Stimulated activated CD4-positive, alpha-beta T cell treated with anti-CD3 and anti-CD28 coated beads, Interleukin-2, amount 100 ng/mL, for 24 hours (primary cell): ENCODE measurements around the gene SLC35F1.
"Not testable (repeated sequence)": the region's sequence is repeated elsewhere in the genome, so short reads cannot be mapped to it uniquely, and the experiment has no call there.

Source experiments
- DNase-seq, 2 donors: peaks; one replicate each; pipeline ENCODE4 v3.0.0-alpha.2; 2020

Gene SLC35F1

DNA sequence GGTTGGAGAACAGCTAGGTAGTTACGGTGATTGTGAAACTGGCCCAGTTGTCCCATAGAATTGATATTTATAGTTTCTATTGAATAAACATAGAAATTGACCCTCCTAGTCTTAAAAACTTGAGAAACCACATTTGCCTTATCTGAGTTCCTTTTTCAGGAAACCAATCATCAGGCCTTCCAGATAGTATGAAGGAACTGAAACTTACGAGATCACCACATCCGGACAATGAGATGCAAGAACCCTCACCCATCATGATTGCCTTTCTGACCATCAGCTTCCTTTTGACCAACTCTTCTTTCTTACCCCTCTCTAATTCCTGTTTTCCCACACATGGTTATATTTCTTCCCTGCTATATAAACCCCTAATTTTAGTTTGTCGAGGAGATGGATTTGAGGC is 21.8 kb downstream of the SLC35F1 start:
- DNase-seq, result no peak

GRCh38 chr6:117929501-117929900 is 22.4 kb downstream of the SLC35F1 start:
- DNase-seq, result no peak

- DNase-seq, result no peak
These were observed 23.6 kb downstream of the SLC35F1 start for GRCh38 chr6:117930645-117931044.

DNA sequence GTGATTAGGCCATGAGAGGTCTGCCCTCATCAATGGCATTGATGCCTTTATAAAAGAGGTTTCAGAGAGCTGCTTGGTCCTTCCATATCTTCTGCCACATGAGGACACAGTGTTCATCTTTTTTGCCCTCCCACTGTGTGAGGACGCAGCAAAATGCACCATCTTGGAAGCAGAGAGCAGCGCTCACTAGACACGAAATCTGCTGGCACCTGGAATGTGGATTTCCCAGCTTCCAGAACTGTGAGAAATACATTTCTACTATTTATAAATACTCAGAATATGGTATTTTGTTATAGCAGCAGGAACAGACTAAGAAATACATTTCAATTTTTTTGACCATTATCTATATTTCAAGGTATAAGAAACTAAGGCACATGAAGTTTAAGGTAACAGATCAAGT is 24.9 kb downstream of the SLC35F1 start:
- no peak for DNase-seq

GRCh38 chr6:117932676-117933075 is 25.6 kb downstream of the SLC35F1 start:
- no peak for DNase-seq

- DNase-seq, result no peak
These were observed 26.4 kb downstream of the SLC35F1 start for GRCh38 chr6:117933471-117933870.

DNA sequence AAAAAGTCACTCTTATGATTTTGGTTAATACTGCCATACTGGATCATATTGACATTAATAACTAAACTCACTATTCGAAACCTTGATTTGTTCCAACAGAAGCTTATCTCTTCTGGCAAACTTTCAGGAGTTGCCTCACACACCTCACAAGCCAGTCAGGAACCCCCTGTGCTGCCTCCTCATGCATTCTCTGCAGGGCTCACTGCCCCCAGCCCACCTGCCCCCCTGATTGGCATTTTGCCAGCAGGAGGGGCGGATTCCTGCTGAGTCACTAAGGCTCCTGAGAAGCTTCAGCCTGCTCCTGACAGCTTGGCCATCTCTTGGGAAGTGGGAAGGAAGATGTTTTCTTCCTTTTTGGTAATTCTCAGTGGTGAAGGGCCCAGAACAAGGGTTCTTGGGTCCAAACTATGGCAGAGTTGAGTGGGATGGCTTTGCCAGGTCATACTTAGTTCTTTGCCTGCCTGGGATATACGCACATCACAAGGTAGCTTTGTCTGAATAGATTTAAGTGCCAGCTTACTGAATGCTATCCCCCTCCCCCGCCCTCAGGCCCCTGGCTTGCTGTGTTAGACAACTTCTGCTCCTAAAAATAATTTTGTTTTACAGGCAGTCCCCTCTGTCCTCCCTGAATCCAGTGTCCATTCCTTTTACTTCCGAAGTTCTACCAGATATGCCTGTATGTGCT is 31.4 kb downstream of the SLC35F1 start:
- no peak for DNase-seq

- no peak for DNase-seq
These were observed 40.2 kb downstream of the SLC35F1 start for GRCh38 chr6:117947234-117947633.

DNA sequence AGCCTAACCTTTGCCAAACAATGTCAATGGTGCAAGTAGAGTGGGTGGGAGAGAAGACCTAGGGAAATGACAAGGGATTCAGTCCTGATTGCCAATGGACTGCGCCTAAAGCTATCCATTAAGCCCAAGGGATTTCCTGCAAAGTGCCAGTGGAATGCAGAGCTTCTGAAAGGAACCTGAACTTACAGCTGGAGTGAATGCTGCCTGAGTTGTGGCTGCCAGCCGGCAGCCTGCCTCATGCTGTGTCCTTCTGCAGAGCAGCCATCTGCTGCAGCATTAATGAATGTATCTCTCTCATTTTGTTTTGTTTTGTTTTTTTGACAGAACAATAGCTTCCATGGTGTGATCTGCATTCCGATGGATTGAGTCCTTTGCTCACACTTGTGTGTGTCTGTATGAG is 44.7 kb downstream of the SLC35F1 start:
- DNase-seq, result no peak

DNA sequence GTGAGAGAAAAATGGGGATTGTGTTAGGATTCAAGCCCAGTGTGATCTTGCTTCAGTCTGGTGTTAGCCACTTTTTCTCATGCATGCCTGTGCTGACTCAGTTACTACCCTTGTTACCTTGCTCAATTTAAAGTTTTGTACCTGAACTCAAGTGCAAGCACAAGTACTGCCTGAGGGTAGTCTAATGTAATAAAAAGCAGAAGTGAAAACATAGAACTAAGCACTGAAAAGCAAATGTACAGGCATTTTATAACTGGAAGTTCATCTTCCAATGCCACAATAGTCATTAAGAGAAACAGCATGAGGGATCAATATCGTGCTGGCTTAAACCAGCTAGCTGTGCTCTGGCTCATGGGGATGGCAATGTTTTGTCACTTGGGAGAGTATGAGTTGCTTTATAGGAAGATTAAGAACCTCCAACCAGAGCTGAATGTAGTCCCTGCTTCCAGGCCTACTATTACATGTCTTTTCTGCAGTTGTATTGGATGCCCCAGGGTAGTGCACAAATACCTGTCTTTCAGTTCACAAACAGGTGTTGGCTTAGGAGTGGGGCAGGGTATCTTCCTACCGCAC is 48.7 kb downstream of the SLC35F1 start:
- DNase-seq, result no peak

DNA sequence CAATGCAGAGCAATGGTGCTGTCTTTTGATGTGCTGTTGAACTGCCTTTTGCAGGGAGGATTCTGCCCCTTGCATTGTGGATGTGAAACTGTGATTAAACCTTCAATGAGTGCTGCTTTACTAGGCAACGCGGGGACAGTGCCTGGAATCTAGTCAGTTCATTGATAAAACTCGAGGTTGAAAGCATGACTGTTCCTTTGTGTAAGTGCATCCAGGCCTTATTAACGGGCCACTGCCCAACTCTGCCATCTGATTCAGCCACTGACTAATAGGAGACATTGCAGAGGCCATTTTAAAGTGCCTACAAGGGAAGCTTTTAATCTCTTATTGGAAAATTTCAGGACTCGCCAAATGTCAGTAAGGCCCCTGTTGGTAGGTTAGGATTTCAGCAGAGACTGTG is 49.3 kb downstream of the SLC35F1 start:
- DNase-seq, result no peak

- no peak for DNase-seq
These were observed 51.5 kb downstream of the SLC35F1 start for GRCh38 chr6:117958536-117958935.

DNA sequence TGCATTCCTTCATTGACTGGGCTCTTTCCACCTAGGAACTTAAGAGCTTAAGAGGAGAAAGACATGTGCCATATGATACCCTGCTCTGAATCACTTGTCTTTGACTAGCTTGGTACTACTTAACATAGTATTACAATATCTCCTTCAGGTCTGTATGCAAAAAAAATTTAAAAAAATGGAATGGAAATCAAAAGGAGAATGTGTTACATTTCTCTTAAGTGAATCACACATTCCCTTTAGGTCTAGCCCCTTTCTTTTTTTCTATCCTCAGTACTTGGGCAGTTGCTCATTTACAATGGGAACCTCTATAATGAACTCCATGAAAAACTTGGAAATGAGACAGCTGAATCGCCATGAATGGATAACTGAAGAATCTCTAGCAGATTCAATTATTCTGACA is 53.8 kb downstream of the SLC35F1 start:
- DNase-seq, result no peak

- DNase-seq, result no peak
These were observed 54.2 kb downstream of the SLC35F1 start for GRCh38 chr6:117961301-117961700.

DNA sequence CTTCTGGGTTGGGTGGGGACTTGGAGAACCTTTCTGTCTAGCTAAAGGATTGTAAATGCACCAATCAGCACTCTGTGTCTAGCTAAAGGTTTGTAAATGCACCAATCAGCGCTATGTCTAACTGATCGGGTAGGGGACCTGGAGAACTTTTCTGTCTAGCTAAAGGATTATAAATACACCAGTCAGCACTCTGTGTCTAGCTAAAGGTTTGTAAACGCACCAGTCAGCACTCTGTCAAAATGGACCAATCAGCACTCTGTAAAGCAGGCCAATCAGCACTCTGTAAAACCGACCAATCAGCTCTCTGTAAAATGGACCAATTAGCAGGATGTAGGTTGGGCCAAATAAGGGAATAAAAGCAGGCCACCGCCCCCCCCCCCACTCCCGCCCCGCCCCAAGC is 58.7 kb downstream of the SLC35F1 start:
- not testable (repeated sequence) for DNase-seq

DNA sequence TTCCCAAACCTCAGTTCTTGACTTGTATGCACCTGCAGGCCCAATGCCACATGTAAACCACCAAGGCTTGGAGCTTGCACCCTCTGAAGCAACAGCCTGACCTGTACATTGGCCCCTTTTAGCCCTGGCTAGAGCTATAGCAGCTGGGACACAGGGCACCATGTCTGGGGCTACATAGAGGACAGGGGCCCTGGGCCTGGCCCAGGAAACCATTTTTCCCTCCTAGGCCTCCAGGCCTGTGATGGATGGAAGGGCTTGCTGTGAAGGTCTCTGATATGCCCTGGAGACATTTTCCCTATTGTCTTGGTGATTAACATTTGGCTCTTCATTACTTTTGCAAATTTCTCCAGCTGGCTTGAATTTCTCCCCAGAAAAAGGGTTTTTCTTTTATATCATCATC is 64.6 kb downstream of the SLC35F1 start:
- no peak for DNase-seq

DNA sequence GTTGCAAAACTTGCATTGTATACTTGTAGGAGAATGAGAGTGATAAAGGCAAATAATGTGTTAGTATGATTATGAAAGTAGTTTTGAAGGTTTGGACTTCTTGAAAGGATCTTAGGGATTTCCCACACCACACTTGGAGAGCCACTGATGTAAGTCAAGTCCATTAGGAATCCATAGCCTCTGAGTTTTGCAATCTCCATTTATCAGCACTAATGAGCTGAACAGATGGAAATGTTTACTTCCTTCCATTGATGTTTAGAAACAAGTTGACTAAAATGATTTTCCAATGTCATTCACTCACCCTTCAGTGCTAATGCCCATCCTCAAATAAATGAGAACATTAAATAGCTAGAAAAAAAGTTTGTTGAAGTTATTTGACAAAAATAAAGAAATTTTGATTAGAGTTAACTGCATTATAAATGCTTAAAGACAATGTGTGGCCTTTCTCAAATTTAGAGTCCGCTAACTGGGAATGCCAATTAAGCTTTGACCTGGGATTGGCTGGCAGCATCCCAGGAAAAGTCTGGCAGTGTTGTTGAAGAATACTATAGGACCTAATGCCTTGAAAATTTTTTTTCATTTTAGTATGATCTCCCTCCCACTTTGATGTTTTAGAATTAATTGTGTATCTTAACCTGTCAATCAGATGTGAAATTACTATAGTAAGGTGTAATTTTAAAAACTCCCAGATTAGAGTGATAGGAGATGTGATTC is 68.0 kb downstream of the SLC35F1 start:
- DNase-seq, result no peak

DNA sequence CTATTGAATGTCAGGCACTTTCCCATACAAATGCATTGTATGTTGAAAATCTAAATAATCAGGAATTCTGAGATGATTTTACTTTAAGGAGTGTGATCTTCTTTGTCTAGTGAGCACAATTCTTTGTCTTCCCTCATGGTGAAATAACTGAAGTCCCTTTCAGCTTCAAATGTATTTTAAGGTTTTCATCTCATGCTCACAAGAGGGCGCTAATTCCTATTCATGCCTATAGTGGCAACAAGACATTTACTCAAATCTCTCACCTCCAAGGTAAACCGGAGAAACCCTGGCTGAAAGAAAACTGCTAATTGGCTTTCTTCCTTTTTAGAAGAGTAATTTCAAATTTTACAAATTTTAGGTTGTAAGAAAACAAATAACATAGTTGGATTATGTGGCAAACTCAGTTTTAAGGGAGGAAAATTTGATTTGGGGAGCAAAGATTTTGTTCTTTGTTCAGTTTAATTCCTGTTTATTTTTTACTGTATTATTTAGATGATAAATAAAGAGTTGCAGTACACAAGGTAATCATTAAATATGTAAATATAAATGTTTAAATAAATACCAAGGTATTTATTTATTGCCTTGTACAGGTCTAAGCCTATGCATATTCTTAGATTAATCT is 69.1 kb downstream of the SLC35F1 start:
- DNase-seq, result no peak

- DNase-seq, result no peak
These were observed 78.9 kb downstream of the SLC35F1 start for GRCh38 chr6:117985916-117986315.

DNA sequence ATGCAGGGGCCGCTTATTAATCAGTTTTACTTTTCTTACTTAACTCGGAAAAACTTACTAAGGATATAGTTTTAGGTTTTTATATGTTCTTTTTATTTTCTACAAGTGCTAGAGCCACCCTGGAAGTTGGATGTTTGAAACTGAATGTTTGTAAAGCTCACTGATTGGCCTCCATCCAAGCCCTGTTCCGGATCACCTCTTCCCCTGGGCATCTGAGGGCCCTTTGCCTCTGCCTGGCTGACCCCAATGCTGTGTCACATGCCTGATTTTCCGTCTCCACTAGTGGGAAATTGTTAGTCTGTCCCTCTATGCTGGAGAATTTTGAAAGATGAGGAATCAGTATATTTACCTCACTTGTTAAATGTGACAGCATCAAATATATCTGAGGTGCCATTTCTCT is 79.3 kb downstream of the SLC35F1 start:
- no peak for DNase-seq

- DNase-seq, result no peak
These were observed 82.0 kb downstream of the SLC35F1 start for GRCh38 chr6:117989086-117989485.

DNA sequence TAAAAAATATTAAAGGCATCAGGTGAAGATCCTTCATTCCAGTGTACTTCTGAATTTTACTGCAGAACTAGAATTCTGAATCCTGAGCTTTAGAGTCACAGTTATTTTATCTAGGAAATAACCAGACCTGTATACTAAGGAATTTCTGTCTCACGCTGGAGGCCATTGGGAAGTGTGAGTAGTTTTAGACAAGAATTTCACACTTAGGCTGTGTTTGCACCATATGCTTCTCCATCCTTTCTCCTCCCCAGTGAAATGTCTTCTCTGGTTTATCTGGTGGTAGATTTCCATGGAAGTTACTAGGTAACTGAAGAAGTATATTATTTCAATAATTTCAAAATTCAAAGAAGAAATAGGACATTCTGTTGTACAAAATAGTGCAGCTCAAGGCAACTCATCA is 83.1 kb downstream of the SLC35F1 start:
- no peak for DNase-seq

DNA sequence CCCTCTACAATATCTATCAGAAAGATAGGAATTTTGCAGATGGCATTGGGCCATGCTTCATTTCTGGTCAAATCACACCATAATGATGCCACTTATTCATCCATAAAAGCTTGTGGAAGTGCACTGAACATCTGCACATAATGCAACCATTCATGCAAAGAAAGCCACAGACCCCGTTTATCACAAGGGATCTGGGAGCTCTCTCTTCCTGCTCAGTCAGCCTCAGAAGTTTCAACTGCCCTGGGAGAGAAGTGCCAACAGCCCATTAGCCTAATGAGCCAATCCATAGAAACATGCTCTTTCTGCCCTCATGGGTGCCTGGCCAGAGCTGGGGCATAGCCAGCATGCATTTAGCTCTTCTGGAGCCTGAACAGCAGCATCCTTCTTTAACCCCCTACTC is 85.8 kb downstream of the SLC35F1 start:
- DNase-seq, result no peak

DNA sequence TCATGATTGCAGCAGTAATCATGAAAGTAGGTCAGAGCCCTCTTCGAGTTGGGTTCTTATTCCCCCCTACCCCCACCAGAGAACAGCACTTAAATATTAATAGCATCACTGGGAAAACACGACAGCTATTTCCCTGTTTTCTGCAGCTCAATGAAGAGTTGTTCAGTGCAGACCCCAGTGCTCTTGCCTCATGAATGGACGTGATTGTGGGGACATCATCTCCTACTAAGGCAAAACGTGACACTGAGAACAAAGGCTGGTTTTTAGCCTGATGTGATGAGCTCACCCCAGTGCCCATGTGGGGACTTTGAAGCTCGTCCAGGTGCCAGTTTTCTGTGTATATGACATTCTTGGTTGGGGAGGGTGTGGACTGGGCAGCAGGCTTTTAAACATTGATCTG is 105.9 kb downstream of the SLC35F1 start:
- no peak for DNase-seq
